GM12864 (cell line): ENCODE data around the gene FARP1.

Experiments
- DNase-seq: peaks from one replicate; pipeline ENCODE4 v3.0.0-alpha.2; 2011; ENCODE audit warnings: low read depth
- H3K4me3 ChIP-seq: 2 replicates; pipeline ENCODE4 v1.5.1; 2011; ENCODE audit warnings: mild to moderate bottlenecking, low read depth, low read length, control low read depth
- TF ChIP-seq, protein P1 (sequence below): IDR thresholded peaks from 2 replicates; pipeline ENCODE4 v1.5.1; 2011; ENCODE audit warnings: low read depth, mild to moderate bottlenecking, moderate library complexity, low read length, control low read depth, inconsistent platforms; ENCODE audit errors: missing control alignments

Gene FARP1

DNA sequence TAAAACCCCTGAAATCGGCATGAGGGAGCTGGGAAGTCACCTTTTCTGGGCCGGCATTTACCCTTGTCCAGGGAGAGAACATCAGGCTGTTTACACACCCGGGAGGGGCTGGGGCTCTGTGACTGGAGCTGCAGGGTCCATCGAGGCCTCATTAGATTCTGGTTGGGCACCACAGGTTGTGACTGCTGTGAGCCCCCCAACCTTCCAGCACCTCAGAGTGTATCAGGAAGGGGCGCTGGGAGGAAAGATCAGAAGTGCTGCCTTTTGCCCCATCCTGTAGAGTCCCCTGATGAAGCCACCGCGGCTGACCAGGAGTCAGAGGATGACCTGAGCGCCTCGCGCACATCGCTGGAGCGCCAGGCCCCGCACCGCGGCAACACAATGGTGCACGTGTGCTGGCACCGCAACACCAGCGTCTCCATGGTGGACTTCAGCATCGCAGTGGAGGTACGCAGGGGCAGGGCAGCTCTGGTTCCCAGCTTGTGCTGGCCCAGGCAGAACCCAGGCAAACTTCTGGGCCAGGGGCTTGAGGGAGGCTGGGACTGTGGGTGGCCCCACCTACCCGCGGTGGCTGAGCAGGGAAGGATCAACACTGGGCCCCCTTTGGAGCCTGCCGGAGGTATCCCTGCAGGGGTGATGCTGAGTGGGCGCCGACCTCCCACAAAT is 297.6 kb downstream of the FARP1 start:
- no peak overlapping the region for H3K4me3 ChIP-seq
- DNase-seq, result no peak
- TF ChIP-seq, protein P1, sequence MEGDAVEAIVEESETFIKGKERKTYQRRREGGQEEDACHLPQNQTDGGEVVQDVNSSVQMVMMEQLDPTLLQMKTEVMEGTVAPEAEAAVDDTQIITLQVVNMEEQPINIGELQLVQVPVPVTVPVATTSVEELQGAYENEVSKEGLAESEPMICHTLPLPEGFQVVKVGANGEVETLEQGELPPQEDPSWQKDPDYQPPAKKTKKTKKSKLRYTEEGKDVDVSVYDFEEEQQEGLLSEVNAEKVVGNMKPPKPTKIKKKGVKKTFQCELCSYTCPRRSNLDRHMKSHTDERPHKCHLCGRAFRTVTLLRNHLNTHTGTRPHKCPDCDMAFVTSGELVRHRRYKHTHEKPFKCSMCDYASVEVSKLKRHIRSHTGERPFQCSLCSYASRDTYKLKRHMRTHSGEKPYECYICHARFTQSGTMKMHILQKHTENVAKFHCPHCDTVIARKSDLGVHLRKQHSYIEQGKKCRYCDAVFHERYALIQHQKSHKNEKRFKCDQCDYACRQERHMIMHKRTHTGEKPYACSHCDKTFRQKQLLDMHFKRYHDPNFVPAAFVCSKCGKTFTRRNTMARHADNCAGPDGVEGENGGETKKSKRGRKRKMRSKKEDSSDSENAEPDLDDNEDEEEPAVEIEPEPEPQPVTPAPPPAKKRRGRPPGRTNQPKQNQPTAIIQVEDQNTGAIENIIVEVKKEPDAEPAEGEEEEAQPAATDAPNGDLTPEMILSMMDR, result no peak

DNA sequence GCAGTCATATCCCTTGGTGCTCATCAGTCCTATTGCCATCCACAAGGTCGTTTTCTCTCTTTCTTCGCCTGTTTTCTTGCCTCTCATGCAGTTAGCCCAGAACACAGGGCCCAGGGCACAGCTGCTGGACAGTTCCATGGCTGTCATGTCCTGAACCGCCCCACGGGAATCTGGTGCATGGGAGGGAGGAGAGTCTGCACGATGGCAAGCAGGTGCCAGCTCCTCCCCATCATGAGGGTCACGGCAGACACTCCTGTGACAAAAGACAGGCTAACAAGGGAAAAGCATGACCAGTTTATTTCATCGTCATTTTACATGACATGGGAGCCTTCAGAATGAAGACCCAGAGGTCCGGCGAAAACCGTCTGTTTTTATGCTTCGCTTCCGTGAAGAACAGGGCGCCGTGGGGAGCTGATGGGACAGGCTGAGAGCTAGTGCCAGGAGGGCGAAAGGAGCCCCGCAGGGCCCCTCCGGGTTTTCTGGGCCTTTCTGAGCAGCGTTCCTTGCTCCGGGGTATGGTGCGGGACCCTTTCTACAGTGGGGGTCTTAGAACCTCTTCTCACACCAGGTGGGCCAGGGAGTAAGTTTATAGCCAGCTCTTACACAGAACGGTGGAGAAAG is 298.3 kb downstream of the FARP1 start:
- TF ChIP-seq, protein P1, result no peak
- no peak for DNase-seq
- no peak overlapping the region for H3K4me3 ChIP-seq

DNA sequence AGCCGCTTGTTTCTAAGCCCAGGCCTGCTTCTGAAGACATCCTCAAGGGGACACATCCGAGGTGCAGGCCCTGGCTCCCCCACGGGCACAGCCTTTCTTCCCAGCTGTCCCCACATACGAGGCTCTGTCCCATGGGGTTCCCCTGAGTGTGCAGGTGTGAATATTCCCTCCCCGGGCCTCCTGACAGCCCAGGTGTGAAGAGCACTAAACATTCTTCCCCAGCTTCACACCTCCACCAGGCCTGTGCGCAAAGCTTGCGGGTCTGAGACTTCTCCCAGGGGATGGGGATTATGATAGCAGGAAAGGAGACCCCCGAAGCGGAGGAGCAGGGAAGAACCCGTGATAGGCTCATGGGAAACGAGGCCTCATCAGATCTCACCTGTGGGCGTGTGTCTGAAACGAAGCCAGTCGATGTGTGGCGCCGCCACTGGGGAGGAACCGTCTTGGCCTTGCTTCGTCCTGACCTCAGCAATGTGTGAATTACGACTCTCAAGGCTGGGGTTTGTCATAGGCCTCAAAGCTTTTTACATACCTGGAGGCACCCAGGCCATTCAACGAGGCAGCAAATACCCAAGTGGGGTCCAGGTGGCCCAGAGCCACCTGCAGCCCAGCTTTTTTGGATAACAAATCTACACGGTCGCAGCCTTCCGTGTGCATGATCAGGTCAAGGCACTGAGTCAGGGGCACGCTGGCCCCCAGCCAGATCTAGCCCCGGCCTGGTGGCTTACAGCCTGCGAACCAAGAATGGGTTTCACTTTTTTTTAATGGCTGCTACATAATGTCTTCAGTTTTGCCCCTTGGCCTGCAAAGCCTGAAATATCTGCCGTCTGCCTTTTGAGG is 299.7 kb downstream of the FARP1 start:
- TF ChIP-seq, protein P1, result no peak
- no peak for DNase-seq
- no peak overlapping the region for H3K4me3 ChIP-seq

DNA sequence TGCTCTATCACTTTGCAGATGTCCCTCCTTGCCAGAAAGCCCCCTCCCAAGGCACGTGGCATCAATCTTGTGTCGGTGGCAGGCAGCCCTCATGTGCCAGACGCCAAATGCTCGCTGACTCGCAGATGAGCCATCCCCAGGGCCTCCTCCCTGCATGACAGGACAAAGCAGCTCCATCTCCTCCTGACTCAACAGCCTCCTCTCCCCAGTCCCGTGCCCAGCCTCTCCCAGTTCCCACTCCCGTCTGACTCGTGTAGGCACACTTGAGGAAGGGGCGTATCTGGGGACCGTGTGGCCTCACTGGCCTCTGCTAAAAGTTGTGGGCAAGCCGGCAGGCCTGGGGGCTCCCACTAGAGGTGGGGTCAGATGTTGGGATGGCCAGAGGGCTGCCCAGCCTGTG is 300.4 kb downstream of the FARP1 start:
- no peak for DNase-seq

DNA sequence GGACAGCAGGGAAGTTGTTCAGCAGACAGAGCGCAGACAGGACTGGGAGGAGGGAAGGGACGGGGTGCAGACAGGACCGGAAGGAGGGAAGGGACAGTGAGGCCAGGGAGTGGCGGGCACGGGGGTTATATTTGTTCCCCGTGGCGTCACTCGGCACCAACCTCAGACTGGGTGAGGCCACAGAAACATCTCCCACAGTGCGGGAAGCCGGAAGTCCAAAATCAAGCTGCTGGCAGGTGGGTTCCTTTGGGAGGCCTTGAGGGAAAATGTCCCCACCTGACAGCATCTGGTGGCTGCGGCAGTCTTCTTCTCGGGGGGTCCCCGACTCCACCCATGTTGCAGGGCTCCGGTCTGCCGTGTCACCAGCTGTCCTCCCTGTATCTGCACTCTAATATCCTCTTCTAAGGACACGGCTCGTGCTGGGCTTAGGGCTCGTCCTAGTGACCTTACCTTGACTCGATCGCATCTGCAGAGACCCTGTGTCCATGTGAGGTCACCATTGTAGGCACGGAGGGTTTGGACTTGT is 301.0 kb downstream of the FARP1 start:
- TF ChIP-seq, protein P1, result no peak
- no peak for DNase-seq
- no peak overlapping the region for H3K4me3 ChIP-seq

More for the DNA sequence above, 300.4 kb downstream of the FARP1 start:
- no peak overlapping the region for H3K4me3 ChIP-seq
- TF ChIP-seq, protein P1, result no peak

DNA sequence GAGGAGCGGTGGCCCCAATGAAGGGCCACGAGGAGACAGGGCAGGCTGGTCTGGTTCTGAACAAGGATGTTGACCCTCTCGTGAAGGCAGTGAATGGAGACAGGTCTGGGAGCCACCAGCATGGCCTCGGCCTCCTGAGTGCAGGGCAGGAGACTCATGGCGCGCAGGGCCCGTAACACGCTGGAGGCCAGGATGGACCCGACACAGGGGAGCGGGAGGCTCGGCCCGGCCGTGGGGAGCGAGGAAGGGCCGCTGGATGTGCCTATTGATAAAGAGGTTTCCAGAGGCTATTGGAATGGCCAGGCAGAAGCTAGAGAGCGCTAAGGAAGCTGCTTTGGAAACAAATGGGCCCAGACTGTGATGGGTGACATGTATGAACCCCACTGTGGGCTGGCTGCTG is 301.5 kb downstream of the FARP1 start:
- no peak overlapping the region for H3K4me3 ChIP-seq
- TF ChIP-seq, protein P1, result no peak
- no peak for DNase-seq
